Ishikawa (cell line): ENCODE results near the gene SFN.

ENCODE experiments used
- CEBPB ChIP-seq: IDR thresholded peaks from 2 replicates; pipeline ENCODE4 v1.6.1; 2012
- NFIC ChIP-seq: IDR thresholded peaks from 2 replicates; pipeline ENCODE4 v1.6.1; 2012
- RAD21 ChIP-seq: IDR thresholded peaks from 2 replicates; pipeline ENCODE4 v1.6.1; 2012; ENCODE audit warnings: low read depth
- REST ChIP-seq: IDR thresholded peaks from 2 replicates; pipeline ENCODE4 v1.6.1; 2012; ENCODE audit warnings: low read depth, mild to moderate bottlenecking
- TAF1 ChIP-seq: IDR thresholded peaks from 2 replicates; pipeline ENCODE4 v1.6.1; 2012; ENCODE audit warnings: low read depth, mild to moderate bottlenecking
- USF1 ChIP-seq: IDR thresholded peaks from 2 replicates; pipeline ENCODE4 v1.6.1; 2012
- TF ChIP-seq, protein P1 (sequence below): IDR thresholded peaks from 2 replicates; pipeline ENCODE4 v1.6.1; 2012

GRCh38 chr1:26838474-26839338 is 24.2 kb upstream of the SFN start:
- no peak for TF ChIP-seq NFIC
- TF ChIP-seq TAF1 = no peak
- TF ChIP-seq REST = no peak
- TF ChIP-seq, protein P1, sequence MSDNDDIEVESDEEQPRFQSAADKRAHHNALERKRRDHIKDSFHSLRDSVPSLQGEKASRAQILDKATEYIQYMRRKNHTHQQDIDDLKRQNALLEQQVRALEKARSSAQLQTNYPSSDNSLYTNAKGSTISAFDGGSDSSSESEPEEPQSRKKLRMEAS = no peak
- TF ChIP-seq CEBPB = no peak
- no peak for TF ChIP-seq USF1
- TF ChIP-seq RAD21 = no peak
